Globus pallidus (tissue), 1 donor: Measurements from ENCODE around the gene TAF3.

ENCODE experiments used
- DNase-seq: peaks from one replicate; pipeline ENCODE4 v3.0.0-alpha.2; 2015; ENCODE audit warnings: low spot score

The TAF3 gene

GRCh38 chr10:8058274-8059111, 240.2 kb downstream of the TAF3 start:
- no peak for DNase-seq

GRCh38 chr10:8059191-8059936, 241.1 kb downstream of the TAF3 start:
- DNase-seq, result no peak

GRCh38 chr10:8060010-8060703, 241.9 kb downstream of the TAF3 start:
- no peak for DNase-seq

GRCh38 chr10:8060704-8061121, 242.4 kb downstream of the TAF3 start:
- no peak for DNase-seq

DNA sequence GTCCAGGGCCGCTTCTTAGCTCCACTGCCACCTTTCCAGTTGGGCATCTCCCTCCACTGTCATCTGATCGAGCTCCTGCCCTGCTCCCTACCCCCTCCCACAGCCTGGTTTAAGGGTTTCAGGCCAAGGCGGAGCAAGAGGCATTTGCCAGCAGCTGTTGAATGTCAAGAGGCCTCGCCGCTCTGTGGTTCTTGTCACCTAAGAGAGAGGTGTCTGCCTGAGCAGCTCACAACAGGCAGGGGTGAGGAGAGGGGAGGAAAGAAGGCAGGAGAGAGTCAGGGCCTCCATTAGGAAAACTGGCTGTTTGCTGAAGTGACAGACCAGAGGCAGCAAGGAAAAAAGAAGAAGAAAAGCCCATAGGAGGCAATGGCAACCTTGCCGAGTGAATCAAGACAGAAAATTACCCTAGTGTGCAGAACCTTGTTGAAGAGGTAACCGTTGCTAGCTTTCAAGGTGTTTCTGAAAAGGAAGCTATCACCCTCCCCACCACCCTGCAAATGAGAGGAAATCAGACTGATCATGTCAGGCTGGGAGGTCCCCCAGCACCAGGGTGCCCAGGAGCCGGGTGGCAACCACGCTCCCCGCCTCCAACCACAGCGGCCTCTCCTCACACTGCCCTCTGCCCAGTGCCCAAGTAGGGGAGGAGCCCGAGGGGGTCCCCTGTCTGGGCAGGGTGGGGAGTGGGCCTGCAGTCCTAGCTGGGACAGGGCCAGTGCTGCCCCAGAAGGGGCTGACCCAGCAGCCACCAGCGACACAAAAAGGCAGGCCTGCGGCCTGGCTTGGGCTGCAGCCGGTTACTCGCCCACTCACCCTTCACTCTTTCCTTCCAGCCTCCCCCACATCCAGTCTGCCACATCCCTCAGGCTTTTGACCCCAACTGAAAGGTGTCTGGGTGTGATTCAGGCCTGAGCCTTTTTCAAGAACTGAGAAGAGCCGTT, 243.2 kb downstream of the TAF3 start:
- no peak for DNase-seq

DNA sequence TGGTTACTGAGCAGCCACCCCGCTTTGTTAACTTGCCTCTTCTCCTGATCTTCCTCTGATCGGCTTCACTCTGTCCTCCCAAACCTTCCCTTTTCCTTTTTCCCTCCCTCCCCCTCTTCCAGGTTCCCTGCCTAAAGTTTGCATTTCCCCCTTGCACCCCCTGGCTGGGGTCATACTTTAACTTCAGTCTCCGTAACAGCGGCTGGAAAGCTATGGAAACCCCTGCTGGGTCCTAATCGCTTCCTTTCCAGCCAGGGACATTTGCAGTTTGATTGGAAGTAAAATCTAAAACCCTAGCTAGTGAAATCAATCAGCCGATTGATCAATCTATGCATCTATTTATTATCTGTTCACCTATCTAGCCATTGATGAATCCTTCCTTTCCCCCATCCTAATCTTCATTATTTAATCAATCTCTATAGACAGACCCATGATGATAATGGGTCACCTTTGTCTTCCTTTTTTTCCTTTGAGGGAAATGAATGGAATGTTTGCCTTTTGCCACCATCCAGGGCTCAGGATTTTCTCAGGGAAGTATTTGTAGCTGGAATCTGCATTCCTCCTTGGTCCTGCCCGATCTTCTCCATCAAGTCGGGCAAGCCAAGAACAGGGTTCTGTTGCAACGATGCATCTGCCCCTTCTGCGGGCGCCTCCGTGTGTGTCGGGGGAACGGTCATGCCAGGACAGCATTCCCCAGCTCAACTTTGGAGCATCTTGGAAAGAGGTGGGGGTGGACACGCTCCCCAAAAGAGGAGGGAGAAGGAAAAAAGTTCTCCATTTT, 245.0 kb downstream of the TAF3 start:
- DNase-seq, result no peak

DNA sequence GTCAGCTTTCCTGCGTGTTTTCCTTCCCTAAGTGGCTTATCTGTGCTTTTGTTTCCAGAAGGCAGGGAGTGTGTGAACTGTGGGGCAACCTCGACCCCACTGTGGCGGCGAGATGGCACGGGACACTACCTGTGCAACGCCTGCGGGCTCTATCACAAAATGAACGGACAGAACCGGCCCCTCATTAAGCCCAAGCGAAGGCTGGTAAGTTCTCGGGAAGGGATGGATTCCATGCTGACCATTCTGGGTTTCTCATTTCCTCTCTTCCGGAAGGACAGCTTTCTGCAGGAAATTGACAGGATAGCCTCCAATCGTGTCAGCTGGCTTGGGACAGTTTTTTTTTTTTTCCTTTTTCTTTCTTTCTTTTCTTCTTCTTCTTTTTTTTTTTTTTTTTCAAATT, 245.6 kb downstream of the TAF3 start:
- no peak for DNase-seq

GRCh38 chr10:8064436-8064835, 246.1 kb downstream of the TAF3 start:
- no peak for DNase-seq

DNA sequence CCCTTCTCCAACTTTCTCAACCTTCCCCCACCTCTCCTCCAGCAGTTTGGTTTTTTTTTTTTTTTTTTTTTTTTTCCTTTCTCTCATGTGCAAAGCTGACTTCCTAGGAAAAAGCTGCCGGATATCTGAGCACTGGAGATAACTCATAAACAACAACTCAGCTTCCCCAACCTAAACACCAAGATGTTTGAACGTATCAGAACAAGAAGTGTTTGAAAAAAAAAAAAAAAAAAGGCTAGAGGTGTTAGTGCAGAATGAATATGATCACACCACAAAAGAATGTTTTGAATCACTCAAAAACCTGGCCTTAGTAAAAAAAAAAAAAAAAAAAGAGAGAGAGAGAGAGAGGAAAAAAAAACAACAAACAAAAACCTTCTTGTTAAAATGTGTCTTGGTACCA, 247.3 kb downstream of the TAF3 start:
- no peak for DNase-seq

GRCh38 chr10:8066124-8066523, 247.8 kb downstream of the TAF3 start:
- DNase-seq, result no peak
